Osteocyte (in vitro differentiated cells): Measurements from ENCODE around the gene NCOA4. TPM values are rescaled to one million over a fixed set of nuclear protein-coding genes. Genes with fewer than 3 reads are reported as not detected.
"Not testable (repeated sequence)": the region's sequence is repeated elsewhere in the genome, so short reads cannot be mapped to it uniquely, and the experiment has no call there.

Source experiments
- DNase-seq: peaks from one replicate; pipeline ENCODE4 v3.0.0; 2021; ENCODE audit warnings: mixed read lengths; ENCODE audit not compliant: unreplicated experiment; ENCODE audit errors: extremely low spot score
- H3K27ac Mint-ChIP-seq: one replicate; pipeline ENCODE4 v1.8.0; 2021; ENCODE audit warnings: mild to moderate bottlenecking, mixed read lengths; ENCODE audit not compliant: unreplicated experiment
- H3K27me3 Mint-ChIP-seq: one replicate; pipeline ENCODE4 v1.8.0; 2021; ENCODE audit warnings: mixed read lengths; ENCODE audit not compliant: unreplicated experiment
- H3K36me3 Mint-ChIP-seq: one replicate; pipeline ENCODE4 v1.8.0; 2021; ENCODE audit warnings: mixed read lengths; ENCODE audit not compliant: unreplicated experiment
- H3K4me1 Mint-ChIP-seq: one replicate; pipeline ENCODE4 v1.8.0; 2021; ENCODE audit warnings: mixed read lengths; ENCODE audit not compliant: unreplicated experiment
- H3K4me3 Mint-ChIP-seq: one replicate; pipeline ENCODE4 v1.8.0; 2021; ENCODE audit warnings: mild to moderate bottlenecking, moderate library complexity, mixed read lengths; ENCODE audit not compliant: unreplicated experiment
- H3K9me3 Mint-ChIP-seq: one replicate; pipeline ENCODE4 v1.8.0; 2021; ENCODE audit warnings: mixed read lengths; ENCODE audit not compliant: unreplicated experiment
- CTCF ChIP-seq: fragments of 200-600 bp; sonication (generic); IDR thresholded peaks from 2 replicates; pipeline ENCODE4 v1.5.0; 2021; ENCODE audit warnings: antibody characterized with exemption, mild to moderate bottlenecking, moderate library complexity
- total RNA-seq: library from RNA; stranded (reverse); gene quantifications from 2 replicates; pipeline ENCODE4 v1.2.1, GENCODE V29; 2021

Gene NCOA4
- total RNA-seq, 1 donor from 2014 or later = 106 TPM

- peaks cover 5% of the 10 kb centered on the region for H3K4me1 Mint-ChIP-seq
- no peak for TF ChIP-seq CTCF
- H3K4me3 Mint-ChIP-seq = no peak overlapping the region
- no peaks in the 10 kb centered on the region for H3K9me3 Mint-ChIP-seq
- peaks cover 39% of the 10 kb centered on the region for H3K36me3 Mint-ChIP-seq
- no peaks in the 10 kb centered on the region for H3K27me3 Mint-ChIP-seq
- no peak for DNase-seq
- no peak overlapping the region for H3K27ac Mint-ChIP-seq
Measured at GRCh38 chr10:45997994-45998763, 32.2 kb downstream of the NCOA4 start.

- Mint-ChIP-seq H3K4me3 (no peak overlapping the region), H3K4me1 (peaks cover 5% of the 10 kb centered on the region), H3K9me3 (no peaks in the 10 kb centered on the region), H3K27ac (no peak overlapping the region), H3K36me3 (peaks cover 39% of the 10 kb centered on the region), H3K27me3 (no peaks in the 10 kb centered on the region)
- no peak for DNase-seq
- no peak for TF ChIP-seq CTCF
Measured at GRCh38 chr10:45997557-45997956, 32.9 kb downstream of the NCOA4 start.

- peaks cover 22% of the 10 kb centered on the region for H3K36me3 Mint-ChIP-seq
- H3K9me3 Mint-ChIP-seq, H3K27me3 Mint-ChIP-seq, DNase-seq, H3K4me3 Mint-ChIP-seq, H3K27ac Mint-ChIP-seq, H3K4me1 Mint-ChIP-seq: not testable (repeated sequence)
Measured at GRCh38 chr10:45985590-45985989, 44.8 kb downstream of the NCOA4 start.

- not testable (repeated sequence) for H3K27me3 Mint-ChIP-seq, H3K27ac Mint-ChIP-seq, H3K9me3 Mint-ChIP-seq, H3K4me1 Mint-ChIP-seq, DNase-seq, H3K4me3 Mint-ChIP-seq
- peaks cover 21% of the 10 kb centered on the region for H3K36me3 Mint-ChIP-seq
Measured at GRCh38 chr10:45984473-45984872, 46.0 kb downstream of the NCOA4 start.

- peak overlapping the region; percentile 23 for H3K27ac Mint-ChIP-seq
- H3K36me3 Mint-ChIP-seq = peaks cover 17% of the 10 kb centered on the region
- H3K27me3 Mint-ChIP-seq, H3K4me3 Mint-ChIP-seq, DNase-seq, H3K9me3 Mint-ChIP-seq, H3K4me1 Mint-ChIP-seq: not testable (repeated sequence)
- TF ChIP-seq CTCF = peak; percentile 56
Measured at GRCh38 chr10:45983538-45984186, 46.8 kb downstream of the NCOA4 start.

- not testable (repeated sequence) for H3K4me3 Mint-ChIP-seq, H3K27ac Mint-ChIP-seq, H3K9me3 Mint-ChIP-seq, DNase-seq, H3K27me3 Mint-ChIP-seq, H3K4me1 Mint-ChIP-seq
- peaks cover 12% of the 10 kb centered on the region for H3K36me3 Mint-ChIP-seq
Measured at GRCh38 chr10:45981367-45981766, 49.1 kb downstream of the NCOA4 start.

GRCh38 chr10:45978554-45978953 is 51.9 kb downstream of the NCOA4 start:
- not testable (repeated sequence) for H3K27me3 Mint-ChIP-seq, H3K4me3 Mint-ChIP-seq, H3K9me3 Mint-ChIP-seq, DNase-seq, H3K4me1 Mint-ChIP-seq, H3K27ac Mint-ChIP-seq, H3K36me3 Mint-ChIP-seq

GRCh38 chr10:45974041-45974440 is 56.4 kb downstream of the NCOA4 start:
- not testable (repeated sequence) for H3K27me3 Mint-ChIP-seq, DNase-seq, H3K36me3 Mint-ChIP-seq, H3K9me3 Mint-ChIP-seq
- Mint-ChIP-seq H3K27ac (peak overlapping the region; percentile 32), H3K4me3 (peak overlapping the region; percentile 99), H3K4me1 (peaks cover 34% of the 10 kb centered on the region)

GRCh38 chr10:45972813-45973169 is 57.6 kb downstream of the NCOA4 start:
- H3K27ac Mint-ChIP-seq = peak overlapping the region; percentile 97
- H3K4me3 Mint-ChIP-seq = peak overlapping the region; percentile 99
- not testable (repeated sequence) for H3K27me3 Mint-ChIP-seq, H3K9me3 Mint-ChIP-seq, DNase-seq, H3K36me3 Mint-ChIP-seq
- H3K4me1 Mint-ChIP-seq = peaks cover 34% of the 10 kb centered on the region
